Stimulated activated CD8-positive, alpha-beta memory T cell treated with anti-CD3 and anti-CD28 coated beads, Interleukin-15, amount 100 ng/mL, for 1 hour (primary cell): ENCODE measurements around the gene B3GAT1.

Experiments
- DNase-seq: peaks from one replicate; pipeline ENCODE4 v3.0.0-alpha.2; 2020; ENCODE audit warnings: low read depth

B3GAT1 gene

DNA sequence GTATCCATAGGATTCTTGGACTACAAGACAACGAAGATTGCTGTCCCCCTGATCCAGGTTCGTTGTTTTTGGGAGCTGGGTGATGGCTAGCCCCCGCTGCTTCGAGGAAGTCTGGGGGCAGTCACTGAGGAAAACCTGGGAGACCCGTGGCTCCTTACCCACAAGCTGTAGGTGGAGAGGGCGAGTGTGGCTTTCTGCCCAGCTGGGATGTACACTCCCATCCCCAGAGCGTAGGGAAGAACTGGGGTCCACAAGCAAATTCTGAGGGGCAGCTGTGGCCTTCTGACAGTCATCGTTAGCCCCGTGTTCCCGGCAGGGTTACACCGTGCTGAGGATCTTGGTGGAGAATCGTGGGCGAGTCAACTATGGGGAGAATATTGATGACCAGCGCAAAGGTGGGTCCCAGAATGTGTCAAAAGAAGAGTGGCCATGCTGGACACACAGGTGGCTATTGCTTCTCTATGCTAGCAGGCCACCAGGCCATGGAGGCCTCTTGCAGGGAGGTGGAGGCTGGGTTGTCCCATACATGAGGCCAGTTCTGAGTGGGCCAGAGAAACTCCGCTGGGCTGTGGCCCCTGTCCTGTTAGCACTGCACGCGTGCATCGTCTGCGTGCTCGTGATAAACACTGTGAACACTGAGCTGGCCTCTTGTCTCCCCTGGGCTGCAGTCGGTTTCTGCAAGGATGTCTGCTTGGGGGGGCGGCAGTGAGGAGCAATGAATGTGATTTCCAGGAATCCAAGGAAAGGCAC, 40.4 kb downstream of the B3GAT1 start:
- DNase-seq = no peak

DNA sequence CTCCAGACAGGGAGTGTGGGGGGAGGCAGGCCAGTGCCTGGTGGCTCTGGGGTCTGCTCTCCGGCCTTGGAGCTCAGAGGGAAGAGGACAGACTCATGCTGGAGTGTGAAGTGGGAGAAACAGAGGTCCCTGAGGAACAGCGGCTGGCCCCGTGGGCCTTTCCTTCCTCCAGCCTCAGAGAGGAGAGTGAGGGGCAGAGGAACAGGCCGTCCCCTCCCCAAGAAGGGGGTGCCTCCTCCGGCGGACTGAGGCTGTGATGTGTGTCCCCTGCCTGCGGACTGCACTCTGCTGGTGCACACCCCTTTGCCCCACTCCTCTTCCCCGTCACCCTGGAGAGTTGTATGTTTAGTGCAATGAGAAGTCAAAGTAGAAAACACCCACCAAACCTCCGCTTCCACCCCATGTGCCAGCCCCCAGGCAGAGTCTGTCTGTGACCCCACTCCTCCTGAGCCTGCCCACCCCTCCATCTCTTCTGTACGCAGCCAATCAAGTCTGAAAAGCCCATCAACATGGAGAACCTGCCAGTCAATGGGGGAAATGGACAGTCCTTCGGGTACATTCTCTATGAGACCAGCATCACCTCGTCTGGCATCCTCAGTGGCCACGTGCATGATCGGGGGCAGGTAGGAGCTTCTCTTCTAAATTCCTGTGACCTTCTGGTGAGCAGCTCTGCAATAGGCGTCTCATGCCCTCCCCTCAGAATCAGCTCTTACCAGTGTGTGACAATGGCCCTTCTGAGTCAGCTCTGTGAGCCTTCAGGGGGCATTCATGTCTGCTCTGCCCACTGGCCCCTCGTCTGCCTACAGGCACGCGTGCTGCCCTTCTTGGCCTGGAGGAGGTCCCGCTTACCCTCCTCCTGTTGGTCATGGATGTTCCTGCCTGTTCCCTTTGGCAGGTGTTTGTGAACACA, 41.3 kb downstream of the B3GAT1 start:
- DNase-seq = no peak

DNA sequence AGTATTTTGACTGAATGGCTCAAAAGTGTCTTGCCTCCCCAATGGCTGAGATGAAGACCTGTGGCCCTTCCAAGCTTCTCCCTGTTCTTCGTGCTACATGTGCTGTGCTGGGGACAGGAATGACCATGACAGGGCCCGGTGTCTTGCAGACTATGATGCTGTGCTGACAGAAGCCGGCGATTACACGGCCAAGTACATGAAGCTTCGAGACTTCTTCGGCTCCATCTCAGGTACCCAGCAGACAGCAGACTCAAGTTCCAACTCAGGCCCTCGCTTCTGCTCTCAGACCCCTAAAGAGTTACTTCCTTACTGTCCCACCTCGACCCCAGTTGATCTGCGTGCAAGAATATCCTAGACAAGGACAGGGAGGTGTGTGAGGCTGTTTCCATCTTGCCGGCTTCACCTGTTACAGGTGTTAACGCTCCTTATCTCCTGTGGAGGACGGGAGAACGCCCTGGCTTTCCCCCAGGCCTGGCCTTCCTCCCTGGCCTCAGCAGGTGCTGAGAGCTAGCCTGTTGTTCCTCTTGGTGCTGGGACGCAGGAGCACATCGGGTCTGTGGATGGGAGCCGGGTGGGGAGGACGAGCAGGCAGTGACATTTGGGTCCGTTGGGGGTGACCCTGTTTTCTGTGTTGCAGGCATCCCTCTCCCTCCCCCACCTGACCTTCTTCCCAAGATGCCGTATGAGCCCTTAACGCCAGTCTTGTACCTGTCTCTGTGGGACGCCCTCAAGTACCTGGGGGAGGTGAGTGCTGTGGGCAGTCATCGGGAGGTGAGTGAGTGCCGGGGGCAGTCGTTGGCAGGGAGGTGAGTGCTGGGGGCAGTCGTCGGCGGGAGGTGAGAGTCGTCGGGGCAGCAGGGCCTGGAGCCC, 42.2 kb downstream of the B3GAT1 start:
- DNase-seq = no peak

DNA sequence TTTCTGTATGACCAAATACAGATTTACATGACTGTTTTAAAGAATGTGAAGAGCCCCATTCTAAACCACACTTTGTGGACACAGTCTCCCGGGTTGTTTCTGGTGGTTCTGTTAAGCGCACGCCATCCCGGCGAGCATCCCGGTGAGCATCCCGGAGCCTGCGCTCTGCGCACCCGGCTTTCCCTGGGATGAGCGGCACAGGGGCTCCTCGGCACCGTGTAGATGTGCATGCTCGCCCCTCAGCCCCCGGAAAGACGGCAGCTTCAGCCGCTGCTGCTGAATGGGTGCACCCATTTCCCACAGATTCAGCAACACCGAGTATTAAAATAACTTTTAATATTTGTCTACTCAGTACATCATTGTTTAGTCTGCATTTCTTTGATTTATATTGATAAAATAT, 44.3 kb downstream of the B3GAT1 start:
- DNase-seq = no peak

DNA sequence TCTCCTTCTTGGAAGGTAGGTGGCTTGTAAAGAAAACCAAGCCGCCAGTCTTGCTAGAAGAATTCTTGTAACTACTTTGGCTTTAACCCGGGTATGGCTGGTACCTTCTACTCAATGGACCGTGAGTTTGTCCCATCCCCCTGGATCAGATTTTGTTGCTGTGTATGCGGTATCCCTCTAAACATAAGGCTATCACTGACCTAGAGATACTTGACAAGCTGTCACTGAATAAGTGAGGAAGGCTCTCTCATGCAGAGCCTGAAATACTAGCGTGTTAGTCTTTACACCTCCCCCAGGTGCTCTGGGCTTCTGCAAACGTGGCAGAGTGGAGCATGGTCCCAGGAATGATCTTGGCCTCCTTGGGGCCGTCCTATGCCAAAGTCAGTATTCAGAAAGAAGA, 45.8 kb downstream of the B3GAT1 start:
- no peak for DNase-seq

DNA sequence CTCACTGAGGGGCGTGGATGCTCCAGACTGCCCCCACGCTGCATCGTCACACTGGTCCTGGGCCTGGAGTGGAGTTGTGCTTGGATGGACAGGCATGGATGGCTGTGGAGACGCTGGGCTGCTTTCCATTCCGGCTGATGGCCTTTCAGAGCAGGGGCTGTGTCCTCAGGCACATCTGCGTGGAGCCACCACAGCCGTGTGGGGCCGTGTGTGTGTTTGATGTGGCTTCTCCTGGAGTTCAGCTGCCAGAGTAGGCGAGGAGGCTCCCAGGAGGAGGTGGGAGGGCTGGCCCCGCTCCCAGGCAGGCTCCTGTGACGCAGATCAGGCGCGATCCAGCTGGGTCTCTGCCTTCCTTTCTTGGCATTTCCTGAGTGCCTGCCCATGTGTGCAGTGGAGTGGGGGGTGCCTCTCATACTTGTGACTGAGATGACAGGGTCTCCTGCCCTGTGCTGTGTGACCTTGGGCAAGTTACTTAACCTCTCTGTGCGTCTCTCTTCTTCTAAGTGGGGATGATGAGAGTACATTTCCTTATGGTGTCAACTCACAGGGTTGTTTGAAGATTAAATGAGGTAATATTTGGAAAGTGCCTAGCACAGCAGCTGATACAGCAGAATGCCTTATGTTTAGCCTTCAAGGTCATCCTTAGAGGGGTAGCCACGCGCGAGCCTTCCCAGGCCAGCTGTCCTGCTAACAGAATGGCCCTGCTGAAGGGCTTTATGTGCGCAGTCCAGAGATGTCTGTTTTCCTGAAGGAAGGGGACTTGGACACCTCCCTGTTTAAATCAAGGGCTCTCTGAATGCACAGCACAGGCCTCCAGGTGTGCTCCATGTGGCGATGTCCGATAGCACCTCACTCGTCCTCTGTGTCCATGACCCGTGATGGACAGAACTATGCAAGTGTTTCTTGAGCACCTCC, 46.8 kb downstream of the B3GAT1 start:
- no peak for DNase-seq

DNA sequence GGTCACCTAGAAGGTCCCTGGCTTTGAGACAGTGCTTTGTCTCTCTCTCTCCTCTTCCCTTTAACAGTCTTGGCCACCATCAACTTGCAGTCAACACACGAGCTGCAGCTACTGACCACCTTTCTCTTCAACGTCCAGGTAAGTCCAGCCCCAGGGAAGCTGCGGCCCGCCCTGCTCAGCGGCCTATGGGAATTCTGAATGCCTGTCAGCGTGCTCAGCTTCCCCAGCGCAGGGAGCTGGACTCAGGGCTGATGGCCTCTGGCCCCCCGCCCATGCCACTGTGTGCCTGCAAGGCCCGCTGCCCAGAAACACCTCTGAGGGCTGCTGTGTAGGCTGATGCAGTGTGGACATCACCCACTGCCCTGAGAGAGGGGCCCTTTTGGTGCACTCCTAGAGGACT, 47.8 kb downstream of the B3GAT1 start:
- no peak for DNase-seq

DNA sequence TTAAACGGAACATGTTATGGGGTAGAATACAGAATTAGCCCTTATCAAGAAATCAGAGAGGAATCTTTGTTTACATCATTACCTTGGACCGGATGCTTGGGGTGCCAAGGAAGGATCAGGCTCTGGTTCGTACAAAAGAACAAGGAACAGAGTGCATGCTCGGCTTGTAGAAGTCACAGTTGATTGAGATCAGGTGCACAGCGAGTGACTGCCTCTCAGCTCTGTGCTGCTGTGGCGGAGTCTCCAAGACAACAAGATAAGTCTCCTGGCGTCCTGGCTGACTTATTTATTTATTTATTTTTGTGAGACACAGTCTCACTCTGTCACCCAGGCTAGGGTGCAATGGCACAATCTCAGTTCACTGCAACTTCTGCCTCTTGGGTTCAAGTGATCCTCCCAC, 48.5 kb downstream of the B3GAT1 start:
- no peak for DNase-seq

DNA sequence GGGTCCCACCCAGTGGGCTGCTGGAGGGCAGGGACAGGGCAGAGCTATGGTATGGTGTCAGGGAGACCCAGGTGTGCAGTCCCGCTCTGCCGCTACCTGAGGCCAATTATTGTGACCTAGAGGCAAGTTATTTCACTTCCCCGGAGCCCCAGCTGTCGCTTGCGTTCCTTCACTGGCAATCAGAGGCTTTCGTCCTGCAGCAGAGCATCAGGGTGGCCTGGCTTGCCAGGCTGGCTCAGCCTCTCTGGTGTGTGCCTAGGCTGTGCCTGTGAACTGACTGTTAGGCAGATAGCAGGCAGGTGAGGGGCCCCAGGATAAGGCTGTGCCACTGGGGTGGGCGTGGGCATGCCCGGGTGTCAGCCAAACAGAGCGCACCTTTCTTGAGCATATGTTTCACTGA, 48.9 kb downstream of the B3GAT1 start:
- DNase-seq = no peak

DNA sequence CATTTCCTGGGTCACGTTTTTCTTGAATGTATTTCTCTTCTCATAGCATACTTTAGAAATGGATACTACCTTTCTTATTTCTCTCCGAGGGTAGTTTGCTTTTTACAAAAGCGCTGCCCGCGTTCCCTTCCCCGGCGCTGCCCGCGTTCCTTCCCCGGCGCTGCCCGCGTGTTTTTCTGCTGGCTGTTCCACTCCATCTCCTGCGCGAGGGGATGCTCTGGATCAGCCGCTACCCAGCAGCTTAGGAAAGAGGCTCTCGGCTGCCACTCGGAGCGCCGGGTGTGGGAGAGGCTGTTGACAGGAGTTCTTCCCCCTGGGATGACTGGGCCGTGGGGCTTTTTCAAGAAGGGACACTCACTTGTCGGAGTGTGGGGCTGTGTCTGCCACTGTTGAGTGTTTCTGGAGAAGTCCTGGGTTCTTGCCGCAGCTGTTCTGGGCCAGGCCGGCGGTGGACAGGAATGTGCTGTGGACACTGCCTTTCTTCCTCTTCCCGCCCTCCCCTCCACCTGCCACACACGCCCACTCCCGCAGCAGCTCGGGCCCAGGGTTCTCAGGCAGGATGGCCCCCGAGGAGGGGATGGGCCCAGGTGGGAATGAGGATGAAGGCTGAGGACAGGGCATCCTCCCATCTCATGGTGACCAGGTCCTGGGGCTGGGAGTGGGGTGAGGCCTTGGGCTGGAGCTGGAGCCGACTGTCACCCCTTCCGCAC, 49.7 kb downstream of the B3GAT1 start:
- DNase-seq = no peak

DNA sequence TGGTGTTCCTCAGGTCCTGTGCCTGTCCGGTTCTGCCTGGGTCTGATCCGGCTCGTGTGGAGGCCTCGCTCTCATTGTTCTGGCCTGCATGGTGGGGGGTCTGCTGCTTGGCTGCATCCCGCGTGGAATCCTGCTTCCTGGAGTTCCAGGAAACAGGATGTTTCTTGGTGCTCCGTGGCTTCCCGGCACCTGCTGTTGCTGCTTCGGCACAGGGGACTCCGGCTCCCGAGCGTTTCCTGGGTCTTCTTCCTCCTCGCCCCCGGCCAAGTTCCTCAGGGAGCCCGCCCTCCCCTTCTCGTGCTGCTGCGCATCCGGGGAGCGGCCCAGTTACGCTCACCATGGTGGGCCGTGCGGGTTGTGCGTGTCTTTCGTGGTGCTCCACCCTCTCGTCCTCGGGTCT, 50.4 kb downstream of the B3GAT1 start:
- DNase-seq = no peak

DNA sequence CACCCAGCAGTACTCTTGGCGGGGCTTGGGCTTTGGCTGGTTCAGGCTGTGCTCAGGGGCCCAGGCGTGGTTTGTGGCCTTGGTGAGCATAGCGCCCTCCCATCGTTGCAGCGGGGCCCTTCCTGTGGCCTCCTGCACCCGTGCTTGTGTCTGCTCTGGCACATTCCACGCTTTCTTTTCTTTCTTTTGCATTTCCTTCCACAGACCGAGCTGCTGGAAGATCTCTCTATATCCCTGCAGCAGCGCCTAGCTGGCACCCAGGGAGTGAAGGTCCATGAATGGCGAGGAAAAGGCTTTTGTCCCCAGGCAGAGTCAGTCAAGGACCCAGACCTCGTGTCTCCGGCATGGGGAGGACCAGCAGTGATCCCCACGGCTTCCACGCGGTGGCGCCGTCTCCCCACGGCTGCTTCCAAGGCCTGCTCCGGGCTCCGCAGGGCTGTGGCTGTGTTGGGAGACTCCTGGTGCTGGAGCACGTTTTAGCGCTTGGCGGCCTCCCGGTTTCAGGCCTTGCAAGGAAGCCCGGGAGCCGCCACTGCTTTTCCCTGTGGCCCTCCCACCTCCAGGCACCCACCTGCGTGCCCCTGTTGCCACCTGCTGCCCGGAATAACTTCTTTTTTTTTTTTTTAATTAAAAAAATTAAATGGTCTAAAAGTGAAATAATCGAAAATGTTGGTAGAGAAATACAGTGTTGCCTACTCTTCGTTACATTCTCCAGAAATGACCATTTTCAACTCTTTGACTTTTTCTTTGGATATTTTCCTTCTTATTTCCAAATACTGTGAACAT, 51.8 kb downstream of the B3GAT1 start:
- DNase-seq = peak; percentile 43

DNA sequence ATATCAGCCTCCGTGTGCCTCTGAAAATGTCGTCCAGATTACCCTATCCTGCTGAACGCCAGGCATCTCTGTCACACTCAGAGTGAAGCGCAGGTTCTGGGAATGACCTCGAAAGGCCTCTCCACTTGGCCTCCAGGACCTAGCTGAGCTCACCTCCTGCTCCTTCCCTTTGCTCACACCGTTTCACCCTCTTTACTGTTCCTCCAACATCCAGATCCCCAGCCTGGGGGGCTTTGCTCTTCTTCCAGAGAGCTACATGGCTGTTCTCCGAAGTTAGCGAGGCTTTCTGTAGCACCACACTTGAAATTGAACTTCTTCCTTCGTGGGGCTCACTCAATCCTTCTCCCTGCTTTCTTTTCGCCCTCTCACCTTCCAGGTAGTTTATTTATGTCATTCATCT, 52.4 kb downstream of the B3GAT1 start:
- no peak for DNase-seq

DNA sequence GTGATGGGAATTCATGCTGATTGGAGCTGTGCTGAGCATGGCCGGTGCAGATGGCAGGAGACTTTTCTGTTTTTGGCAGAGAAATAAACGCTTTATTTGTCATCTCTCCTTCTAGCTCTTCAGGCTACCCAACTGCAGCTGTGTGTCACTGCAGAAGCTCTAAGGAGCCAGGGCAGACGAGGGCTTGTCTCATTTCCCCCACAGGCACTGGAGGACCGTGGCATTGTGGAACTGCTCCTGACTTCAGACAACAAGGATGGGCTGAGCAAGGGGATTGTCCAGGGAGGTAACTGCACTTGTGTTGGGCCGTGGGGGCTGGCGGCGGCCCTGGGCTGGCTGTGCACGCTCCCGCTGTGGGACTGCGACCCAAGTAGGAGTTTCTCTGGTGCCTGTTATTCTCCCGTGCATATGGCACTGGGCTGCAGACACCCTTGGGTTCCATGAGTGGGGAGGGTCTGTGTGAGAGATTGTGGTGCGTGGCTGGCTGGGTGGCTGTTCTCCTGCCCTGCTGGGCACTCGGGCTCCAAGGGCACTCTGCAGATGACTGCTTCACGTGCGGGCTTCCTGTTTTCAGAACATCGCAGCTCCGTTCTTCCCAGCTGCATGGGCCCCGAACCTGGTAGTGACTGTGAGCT, 53.1 kb downstream of the B3GAT1 start:
- no peak for DNase-seq

DNA sequence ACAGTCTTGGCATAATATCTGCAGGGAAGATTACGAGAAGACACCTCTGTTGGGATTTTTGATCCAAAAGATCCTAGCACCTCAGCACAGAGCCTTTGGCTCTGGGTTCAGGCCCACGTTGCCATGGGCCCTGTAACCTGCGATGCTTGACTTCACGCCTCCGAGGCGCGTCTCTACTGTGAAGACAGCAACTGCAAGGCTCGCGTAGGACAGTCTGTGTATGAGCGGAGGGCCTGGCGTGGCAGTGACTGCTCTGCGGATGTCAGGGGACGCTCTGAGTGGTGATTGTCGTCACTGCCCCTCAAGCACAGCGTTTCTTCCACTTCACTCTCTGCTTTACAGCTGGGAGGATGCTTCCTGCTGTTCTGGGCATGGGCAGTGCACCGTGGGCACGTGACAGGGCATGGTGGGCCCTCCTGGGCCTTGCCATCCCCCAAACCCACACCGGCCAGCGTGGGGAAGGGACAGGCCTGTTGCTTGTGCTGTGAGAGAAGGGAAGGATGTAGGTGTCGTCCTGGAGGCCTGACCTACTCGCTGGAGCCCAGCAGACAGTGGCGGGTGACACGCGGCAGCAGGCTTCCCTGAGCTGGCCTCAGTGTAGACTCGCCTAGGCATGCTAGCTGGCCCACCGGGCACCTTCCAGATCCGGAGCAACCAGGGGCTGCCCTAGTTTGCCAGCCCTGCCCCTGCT, 53.7 kb downstream of the B3GAT1 start:
- no peak for DNase-seq

DNA sequence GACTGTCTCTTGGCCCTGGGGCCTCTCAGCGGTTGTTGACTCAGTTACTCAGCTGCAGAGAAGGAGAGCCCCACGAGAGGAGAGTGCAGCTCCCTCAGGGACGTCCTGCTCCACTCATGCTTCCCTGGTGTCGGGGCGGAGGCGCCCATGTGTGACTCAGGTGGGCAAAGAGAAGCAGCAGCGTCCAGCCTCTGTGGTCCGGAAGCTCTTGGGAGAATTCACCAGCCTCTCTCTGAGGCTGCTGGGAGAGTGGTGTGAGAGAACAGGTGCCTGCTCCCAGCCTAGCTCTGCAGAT, 54.5 kb downstream of the B3GAT1 start:
- no peak for DNase-seq

DNA sequence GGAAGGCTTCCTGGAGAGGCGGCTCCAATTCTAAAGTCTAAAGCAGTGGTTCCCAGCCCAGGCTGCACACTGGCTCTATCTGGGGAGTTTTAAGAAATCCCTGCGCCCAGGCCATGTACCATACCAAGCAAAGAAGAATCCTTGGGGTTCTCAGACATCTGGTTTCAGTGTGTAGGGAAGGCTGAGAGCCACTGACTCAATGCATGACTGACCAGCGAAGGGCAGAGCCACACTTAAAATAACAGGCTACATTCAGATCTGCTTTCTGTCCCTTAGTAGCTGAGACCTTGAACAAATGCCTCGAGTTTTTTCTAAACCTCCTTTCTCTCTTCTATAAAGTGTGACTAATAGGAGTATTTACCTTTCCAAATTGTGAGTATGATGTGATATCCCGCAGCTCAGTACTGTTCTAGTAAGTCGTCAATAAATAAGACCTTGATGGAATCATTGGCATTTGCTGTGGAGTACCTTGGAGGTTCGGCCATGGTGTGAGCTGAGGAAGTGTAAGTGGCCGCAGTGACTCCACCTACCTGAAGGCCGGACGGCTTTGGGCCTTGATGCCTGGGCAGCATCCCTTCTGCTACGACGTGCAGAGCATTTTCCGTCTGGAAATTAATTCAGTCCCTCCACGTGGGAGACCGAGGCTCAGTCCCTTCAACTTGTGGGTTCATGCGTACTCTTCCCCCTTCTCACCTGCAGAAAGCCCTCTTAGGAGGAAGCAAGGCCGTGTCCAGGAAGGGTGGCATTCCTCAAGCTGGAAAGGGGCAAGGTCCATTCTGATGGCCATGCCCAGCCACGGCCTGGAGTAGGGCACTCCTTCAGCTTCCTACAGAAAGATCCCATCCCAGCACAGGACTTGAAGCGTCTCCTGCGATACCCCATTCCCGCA, 55.1 kb downstream of the B3GAT1 start:
- no peak for DNase-seq

DNA sequence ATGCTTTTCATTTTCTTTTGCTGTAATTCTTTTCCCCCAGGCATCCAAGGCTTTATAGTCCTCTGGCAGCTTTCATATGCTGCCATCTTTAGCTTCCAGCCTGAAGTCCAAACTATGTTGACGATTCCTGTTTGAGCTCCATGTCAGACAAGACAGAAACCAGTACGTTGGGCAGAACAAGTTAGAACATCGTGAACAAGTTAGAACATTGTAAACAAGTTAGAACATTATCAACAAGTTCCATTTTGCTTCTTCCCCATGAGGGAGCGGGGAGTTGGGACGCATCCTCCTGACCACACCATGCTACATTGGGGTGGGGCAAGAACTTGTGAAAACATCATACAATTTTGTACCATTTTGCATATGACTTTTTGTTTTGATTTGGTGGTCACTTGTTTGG, 56.4 kb downstream of the B3GAT1 start:
- DNase-seq = no peak
